Activated T-cell treated with anti-CD3 and anti-CD28 coated beads, Interleukin-2, amount 50 U/mL, for 24 hours (primary cell): Measurements from ENCODE around the gene ZNF75A.
A peak's percentile ranks its signal among the peaks of the same experiment; 100 is the strongest.

Source experiments
- DNase-seq: peaks from one replicate; pipeline ENCODE4 v3.0.0-alpha.2; 2020
- H3K27ac Mint-ChIP-seq: 2 replicates; pipeline ENCODE4 v1.8.0; 2020; ENCODE audit warnings: mild to moderate bottlenecking, mixed read lengths
- H3K27me3 Mint-ChIP-seq: 2 replicates; pipeline ENCODE4 v1.8.0; 2020; ENCODE audit warnings: mixed read lengths
- H3K36me3 Mint-ChIP-seq: 2 replicates; pipeline ENCODE4 v1.8.0; 2020; ENCODE audit warnings: low read depth, mixed read lengths
- H3K4me1 Mint-ChIP-seq: 2 replicates; pipeline ENCODE4 v1.8.0; 2020; ENCODE audit warnings: low read depth, mixed read lengths
- H3K4me3 Mint-ChIP-seq: 2 replicates; pipeline ENCODE4 v1.8.0; 2020; ENCODE audit warnings: mild to moderate bottlenecking, moderate library complexity, mixed read lengths
- H3K9me3 Mint-ChIP-seq: 2 replicates; pipeline ENCODE4 v1.8.0; 2020; ENCODE audit warnings: mixed read lengths

Gene ZNF75A

DNA sequence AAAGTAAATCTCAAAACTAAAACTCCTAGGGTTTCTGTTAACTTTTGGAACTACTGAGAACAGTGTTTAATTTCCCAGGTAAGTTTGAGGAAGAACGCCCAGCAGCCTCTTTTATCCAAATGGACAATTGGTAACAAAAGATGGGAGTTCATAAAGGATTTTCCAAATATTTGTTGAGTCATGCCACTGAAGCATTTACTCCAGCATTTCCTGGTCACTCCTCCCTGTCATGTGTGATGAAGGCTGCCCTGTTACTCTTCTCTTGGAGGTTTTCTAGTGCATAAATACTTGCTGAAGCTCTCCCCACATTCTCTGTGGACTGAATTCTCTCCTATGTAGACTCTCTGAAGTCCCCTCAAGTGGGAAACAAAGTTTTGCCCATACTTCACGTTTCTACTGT is 16.5 kb downstream of the ZNF75A start:
- no peak overlapping the region for H3K4me3 Mint-ChIP-seq
- no peak overlapping the region for H3K27ac Mint-ChIP-seq
- peaks cover 44% of the 10 kb centered on the region for H3K36me3 Mint-ChIP-seq
- H3K27me3 Mint-ChIP-seq = no peaks in the 10 kb centered on the region
- no peaks in the 10 kb centered on the region for H3K4me1 Mint-ChIP-seq
- H3K9me3 Mint-ChIP-seq = peaks cover 63% of the 10 kb centered on the region
- DNase-seq = no peak

DNA sequence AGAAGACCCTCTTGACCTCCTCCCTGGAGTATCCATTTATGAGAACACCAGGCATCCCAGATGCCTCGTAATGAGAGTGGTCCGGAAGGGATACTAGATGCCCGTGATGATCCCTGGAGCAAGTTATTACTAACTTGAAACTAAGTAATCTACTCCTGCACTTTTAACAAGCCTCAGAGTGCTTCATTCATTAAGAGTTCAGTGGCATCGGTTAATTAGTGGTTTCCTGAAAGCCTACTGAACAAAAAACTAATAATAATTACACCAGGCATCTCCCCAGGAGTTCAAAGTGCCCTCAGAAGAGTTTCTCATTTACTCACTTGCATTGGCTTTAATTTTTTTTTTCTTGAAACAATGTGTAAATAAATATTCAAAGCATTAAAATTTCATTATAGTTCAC is 22.2 kb downstream of the ZNF75A start:
- H3K9me3 Mint-ChIP-seq = peaks cover 34% of the 10 kb centered on the region
- no peaks in the 10 kb centered on the region for H3K4me1 Mint-ChIP-seq
- H3K36me3 Mint-ChIP-seq = peaks cover 5% of the 10 kb centered on the region
- H3K4me3 Mint-ChIP-seq = no peak overlapping the region
- H3K27me3 Mint-ChIP-seq = no peaks in the 10 kb centered on the region
- no peak for DNase-seq
- no peak overlapping the region for H3K27ac Mint-ChIP-seq

DNA sequence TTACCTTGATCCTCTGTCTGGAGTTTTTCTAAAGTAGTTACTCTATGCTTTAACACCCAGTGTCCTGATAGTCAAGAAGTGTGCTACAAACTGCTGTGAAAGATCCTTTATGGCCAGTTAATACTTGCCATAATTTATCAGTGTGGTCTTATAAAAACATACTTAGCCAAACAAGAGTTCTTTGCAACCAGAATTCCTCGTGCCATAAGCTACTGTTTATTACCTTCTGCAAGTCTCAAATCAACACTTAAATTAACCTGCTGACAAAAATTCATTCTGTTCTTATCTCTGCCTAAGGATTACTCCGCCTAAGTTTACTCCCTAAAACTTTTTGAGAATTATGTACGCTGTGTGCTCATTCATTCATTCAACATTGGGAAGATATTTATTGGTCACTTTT is 22.8 kb downstream of the ZNF75A start:
- H3K4me3 Mint-ChIP-seq = no peak overlapping the region
- DNase-seq = no peak
- H3K27ac Mint-ChIP-seq = no peak overlapping the region
- no peaks in the 10 kb centered on the region for H3K27me3 Mint-ChIP-seq
- H3K4me1 Mint-ChIP-seq = no peaks in the 10 kb centered on the region
- H3K36me3 Mint-ChIP-seq = peaks cover 4% of the 10 kb centered on the region
- H3K9me3 Mint-ChIP-seq = peaks cover 28% of the 10 kb centered on the region

DNA sequence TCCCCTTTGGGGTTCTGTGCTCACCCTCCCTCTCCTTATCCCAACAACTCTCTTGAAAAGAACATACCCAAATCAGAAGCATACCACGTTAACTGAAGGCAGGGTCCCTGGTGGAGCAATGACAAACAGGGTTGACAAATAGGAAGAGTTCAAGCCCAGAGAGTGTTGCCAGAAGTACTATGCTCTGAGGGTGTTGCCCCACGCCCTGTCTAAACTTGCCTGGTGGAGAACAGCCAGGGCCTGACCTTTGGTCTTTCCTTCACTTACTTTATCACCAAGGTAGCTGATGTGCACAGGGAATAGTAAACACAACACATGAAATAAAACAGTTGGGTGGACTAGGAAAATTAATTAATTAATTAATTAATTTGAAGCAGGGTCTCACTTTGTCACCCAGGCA is 23.3 kb downstream of the ZNF75A start:
- H3K27ac Mint-ChIP-seq = no peak overlapping the region
- no peaks in the 10 kb centered on the region for H3K4me1 Mint-ChIP-seq
- DNase-seq = no peak
- peaks cover 26% of the 10 kb centered on the region for H3K9me3 Mint-ChIP-seq
- no peaks in the 10 kb centered on the region for H3K27me3 Mint-ChIP-seq
- peaks cover 5% of the 10 kb centered on the region for H3K36me3 Mint-ChIP-seq
- no peak overlapping the region for H3K4me3 Mint-ChIP-seq

DNA sequence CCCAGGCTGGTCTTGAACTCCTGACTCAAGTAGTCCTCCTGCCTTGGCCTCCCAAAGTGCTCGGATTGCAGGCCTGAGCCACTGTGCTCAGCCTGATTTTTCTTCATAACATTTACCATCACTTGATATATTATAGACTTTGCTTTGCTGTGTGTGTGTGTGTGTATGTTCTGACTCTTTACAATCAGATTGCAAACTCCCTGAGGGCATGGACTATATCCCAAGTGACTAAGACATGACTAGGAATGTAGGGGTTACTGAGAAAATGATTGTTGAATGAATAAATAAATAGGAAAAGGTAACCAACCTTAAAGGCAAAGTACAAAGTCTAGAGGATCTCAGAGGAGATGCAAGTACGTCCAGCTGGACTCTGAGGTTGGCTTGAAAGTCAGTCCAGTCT is 40.7 kb downstream of the ZNF75A start:
- Mint-ChIP-seq H3K9me3 (no peaks in the 10 kb centered on the region), H3K4me1 (no peaks in the 10 kb centered on the region), H3K36me3 (no peaks in the 10 kb centered on the region), H3K27ac (no peak overlapping the region), H3K4me3 (no peak overlapping the region), H3K27me3 (no peaks in the 10 kb centered on the region)
- no peak for DNase-seq

DNA sequence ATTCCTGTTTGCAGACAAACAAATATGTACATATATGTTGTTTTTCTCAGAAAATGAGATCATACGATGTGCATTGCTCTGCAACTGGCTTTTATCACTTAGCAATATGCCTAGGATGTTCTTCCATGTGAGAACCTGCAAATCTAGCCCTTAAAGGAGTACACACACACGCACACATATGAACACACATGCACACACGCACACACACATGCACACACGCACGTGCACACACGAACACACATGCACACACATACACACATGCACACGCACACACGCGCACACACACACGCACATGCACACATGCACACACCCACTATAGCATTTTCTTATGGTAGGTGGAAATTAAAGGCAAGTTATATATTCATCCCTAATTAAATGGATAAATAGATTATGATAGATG is 42.3 kb downstream of the ZNF75A start:
- H3K4me3 Mint-ChIP-seq = no peak overlapping the region
- H3K36me3 Mint-ChIP-seq = no peaks in the 10 kb centered on the region
- no peaks in the 10 kb centered on the region for H3K4me1 Mint-ChIP-seq
- H3K27ac Mint-ChIP-seq = no peak overlapping the region
- no peaks in the 10 kb centered on the region for H3K9me3 Mint-ChIP-seq
- H3K27me3 Mint-ChIP-seq = no peaks in the 10 kb centered on the region
- DNase-seq = no peak

DNA sequence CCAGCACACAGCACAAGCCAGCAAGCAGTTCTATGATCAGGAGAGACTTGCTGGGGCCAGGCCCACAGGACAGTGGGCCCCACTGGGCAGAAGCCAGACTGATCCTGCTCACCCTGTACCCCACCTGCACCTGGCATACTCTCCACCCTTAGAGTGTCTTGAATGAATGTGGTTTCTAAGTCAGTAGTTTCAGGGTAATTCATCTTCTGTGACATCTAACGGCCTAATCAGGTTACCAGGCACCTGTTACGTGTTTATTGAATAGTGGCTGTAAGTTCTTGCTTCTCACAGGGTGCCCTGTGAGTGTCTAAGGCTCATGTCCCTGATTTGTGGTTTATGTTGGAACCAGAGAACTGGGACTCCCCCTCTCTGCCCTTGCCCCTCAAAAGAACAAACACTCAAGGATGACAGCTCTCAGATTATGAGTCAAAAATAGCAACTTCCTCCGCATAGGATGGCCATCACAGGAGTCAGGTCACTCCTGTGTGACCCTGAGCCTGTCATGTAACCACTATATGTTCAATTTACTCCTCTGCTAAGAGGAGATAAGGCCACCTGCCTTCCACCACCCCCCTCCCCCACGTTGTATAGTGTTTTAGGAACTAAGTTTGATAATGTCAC is 43.4 kb downstream of the ZNF75A start:
- Mint-ChIP-seq H3K36me3 (no peaks in the 10 kb centered on the region), H3K4me1 (peaks cover 2% of the 10 kb centered on the region), H3K27ac (no peak overlapping the region), H3K9me3 (no peaks in the 10 kb centered on the region), H3K27me3 (no peaks in the 10 kb centered on the region), H3K4me3 (no peak overlapping the region)
- no peak for DNase-seq

DNA sequence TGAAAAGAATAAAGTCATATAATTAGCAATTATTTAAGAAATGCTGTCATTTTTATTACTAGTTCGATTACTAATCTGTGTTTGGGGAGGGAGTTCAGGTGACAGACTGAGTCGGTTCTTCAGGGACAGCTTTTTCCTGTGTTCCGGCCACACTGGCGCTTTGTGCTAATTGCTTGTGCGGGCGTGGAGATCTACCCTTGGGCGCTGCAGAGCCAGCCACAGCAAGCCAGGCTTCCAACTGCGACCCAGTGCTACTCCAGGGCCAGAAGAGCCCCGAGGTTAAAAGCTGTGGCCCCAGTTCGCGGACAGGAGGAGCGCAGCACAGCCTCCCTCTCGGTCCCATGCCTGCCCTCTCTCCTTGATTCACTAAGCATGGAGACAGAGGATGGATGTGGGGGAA is 43.9 kb downstream of the ZNF75A start:
- Mint-ChIP-seq H3K9me3 (no peaks in the 10 kb centered on the region), H3K4me1 (peaks cover 3% of the 10 kb centered on the region), H3K27ac (no peak overlapping the region), H3K36me3 (no peaks in the 10 kb centered on the region), H3K4me3 (no peak overlapping the region), H3K27me3 (no peaks in the 10 kb centered on the region)
- no peak for DNase-seq

DNA sequence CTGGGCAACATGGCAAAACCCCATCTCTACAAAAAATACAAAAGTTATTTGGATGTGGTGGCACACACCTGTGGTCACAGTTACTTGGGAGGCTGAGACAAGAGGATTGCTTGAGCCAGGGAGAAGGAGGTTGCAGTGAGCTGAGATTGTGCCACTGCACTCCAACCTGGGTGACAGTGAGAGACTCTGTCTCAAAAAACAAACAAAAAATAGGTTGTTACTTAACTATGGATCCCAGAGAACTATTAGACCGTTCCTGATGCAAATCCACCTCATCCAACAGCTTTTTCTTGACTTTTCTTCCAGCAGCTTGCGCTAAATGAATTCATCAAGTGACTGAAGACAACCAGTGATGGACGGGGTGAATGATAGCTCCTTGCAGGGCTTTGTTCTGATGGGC is 50.3 kb downstream of the ZNF75A start, which contains the start of gene OR2C1:
Gene OR2C1 (plus strand): TSS at position 301 of the 400 bp plus-strand sequence. CDS start 52 bp downstream, at position 353.
- Mint-ChIP-seq H3K27me3 (peaks cover 11% of the 10 kb centered on the region), H3K36me3 (no peaks in the 10 kb centered on the region), H3K4me1 (peaks cover 3% of the 10 kb centered on the region), H3K27ac (no peak within 1 kb of the TSS), H3K9me3 (peaks cover 2% of the 10 kb centered on the region), H3K4me3 (no peak within 1 kb of the TSS)
- no peak for DNase-seq

DNA sequence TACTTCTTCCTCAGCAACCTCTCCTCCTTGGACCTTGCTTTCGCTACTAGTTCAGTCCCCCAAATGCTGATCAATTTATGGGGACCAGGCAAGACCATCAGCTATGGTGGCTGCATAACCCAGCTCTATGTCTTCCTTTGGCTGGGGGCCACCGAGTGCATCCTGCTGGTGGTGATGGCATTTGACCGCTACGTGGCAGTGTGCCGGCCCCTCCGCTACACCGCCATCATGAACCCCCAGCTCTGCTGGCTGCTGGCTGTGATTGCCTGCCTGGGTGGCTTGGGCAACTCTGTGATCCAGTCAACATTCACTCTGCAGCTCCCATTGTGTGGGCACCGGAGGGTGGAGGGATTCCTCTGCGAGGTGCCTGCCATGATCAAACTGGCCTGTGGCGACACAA is 50.8 kb downstream of the ZNF75A start:
- H3K27me3 Mint-ChIP-seq = peaks cover 16% of the 10 kb centered on the region
- H3K9me3 Mint-ChIP-seq = peaks cover 5% of the 10 kb centered on the region
- no peak for DNase-seq
- no peak overlapping the region for H3K4me3 Mint-ChIP-seq
- peaks cover 3% of the 10 kb centered on the region for H3K4me1 Mint-ChIP-seq
- H3K27ac Mint-ChIP-seq = no peak overlapping the region
- no peaks in the 10 kb centered on the region for H3K36me3 Mint-ChIP-seq

DNA sequence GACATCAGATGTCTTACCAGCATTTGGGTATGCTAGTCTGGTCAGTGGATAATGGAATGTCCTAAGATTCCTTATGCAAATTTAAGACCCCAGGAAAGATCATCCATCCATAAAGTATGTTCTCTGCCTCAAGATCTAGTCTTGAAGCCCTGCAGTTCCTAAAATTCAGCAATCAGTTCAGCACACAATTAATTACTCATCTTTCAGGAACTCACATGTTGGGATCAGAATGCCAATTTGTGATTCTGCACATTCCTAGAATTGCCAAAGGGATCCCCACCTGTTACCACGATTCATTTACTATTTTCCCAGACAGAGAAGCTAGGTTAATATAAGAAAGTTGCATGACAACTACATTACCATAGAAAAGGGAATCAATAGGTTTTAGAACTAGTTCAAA is 53.6 kb downstream of the ZNF75A start:
- Mint-ChIP-seq H3K4me1 (no peaks in the 10 kb centered on the region), H3K4me3 (no peak overlapping the region), H3K27ac (no peak overlapping the region), H3K9me3 (peaks cover 13% of the 10 kb centered on the region), H3K36me3 (peaks cover under 1% of the 10 kb centered on the region), H3K27me3 (peaks cover 24% of the 10 kb centered on the region)
- DNase-seq = no peak

DNA sequence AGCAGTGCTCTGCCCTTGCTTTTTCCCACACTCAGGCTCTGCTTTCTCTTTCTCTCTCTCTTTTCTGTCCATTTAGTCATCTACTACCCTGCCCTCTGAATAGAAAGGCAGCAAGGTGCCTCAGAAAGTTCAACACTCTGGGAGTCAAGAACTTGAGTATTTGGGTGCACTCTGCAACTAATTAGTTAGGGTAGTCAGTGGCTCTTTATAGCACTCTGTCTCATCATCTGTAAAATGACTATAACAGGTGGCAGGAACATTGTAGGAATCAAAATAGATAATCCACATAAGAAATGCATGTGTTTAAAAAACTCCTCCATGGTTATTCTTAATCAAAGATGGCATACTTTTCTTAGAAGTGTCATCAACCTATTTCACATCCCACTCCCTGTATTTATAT is 57.6 kb downstream of the ZNF75A start:
- H3K4me1 Mint-ChIP-seq = peaks cover 19% of the 10 kb centered on the region
- no peak overlapping the region for H3K4me3 Mint-ChIP-seq
- peaks cover 34% of the 10 kb centered on the region for H3K9me3 Mint-ChIP-seq
- H3K27me3 Mint-ChIP-seq = peaks cover 24% of the 10 kb centered on the region
- peaks cover 22% of the 10 kb centered on the region for H3K36me3 Mint-ChIP-seq
- no peak overlapping the region for H3K27ac Mint-ChIP-seq
- no peak for DNase-seq

DNA sequence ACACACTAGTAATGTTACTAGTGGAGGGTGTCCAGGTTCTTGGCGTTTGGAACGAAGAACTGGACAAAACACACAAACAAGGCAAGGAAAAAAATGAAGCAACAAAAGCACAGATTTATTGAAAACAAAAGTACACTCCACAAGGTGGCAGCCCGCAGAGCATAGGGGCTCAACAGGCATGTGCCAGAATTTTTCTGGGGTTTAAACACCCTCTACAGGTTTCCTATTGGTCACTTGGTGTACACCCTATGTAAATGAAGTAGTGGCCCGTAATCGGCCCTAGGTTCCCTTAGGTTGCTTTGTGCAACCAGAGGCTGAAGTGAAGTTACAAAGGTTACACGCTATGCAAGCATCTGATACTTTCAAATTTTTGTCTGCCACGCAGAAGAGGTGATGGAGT is 58.5 kb downstream of the ZNF75A start:
- Mint-ChIP-seq H3K27ac (no peak overlapping the region), H3K9me3 (peaks cover 34% of the 10 kb centered on the region), H3K4me1 (peaks cover 19% of the 10 kb centered on the region), H3K36me3 (peaks cover 22% of the 10 kb centered on the region), H3K4me3 (no peak overlapping the region), H3K27me3 (peaks cover 24% of the 10 kb centered on the region)
- DNase-seq = no peak

DNA sequence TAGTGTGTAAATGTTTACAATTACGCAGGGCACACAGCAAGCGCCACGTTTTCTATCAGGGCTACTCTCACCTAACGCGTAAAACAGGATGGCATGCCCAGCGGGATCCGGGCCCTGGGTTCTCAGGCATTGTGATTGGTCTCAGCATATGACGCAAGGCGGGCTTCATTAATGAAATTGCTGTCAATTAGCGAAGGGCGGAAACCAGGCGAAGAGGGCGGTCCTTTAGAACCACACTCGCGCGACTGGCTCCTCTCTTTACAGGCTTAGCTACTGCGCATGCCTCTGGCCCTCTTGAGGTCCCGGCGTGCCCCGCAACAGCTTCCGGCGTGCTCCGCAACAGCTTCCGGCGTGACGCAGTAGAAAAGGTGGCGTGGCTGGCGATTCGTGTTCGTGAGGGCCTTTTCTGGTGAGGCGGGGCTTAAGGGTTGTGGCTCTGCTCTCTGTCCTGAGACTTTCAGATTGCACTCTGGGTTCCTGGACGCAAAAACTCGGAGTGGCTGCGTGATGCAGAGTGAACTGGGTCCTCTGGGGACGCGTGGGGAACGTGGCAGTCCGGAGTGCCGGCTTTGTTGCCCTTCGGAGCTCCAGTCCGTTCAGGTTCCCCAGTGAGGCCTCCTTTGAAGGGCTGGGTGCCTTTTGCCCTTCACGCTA is 59.6 kb downstream of the ZNF75A start:
- peak; percentile 88 for DNase-seq
- Mint-ChIP-seq H3K9me3 (peaks cover 32% of the 10 kb centered on the region), H3K4me3 (peak overlapping the region; percentile 85), H3K36me3 (peaks cover 22% of the 10 kb centered on the region), H3K27ac (peak overlapping the region; percentile 94), H3K27me3 (peaks cover 20% of the 10 kb centered on the region), H3K4me1 (peaks cover 19% of the 10 kb centered on the region)
